Central memory CD4-positive, alpha-beta T cell (primary cell): Measurements from ENCODE around the gene KLK3.

Experiments
- DNase-seq: peaks from one replicate; pipeline ENCODE4 v3.0.0; 2022

The KLK3 gene

GRCh38 chr19:50832666-50833065 lies 22.0 kb upstream of the KLK3 start:
- no peak for DNase-seq

GRCh38 chr19:50833117-50833801 lies 21.5 kb upstream of the KLK3 start, which contains the start of gene KLK15:
Gene KLK15, minus strand, starts transcription at chr19:50833574. Its CDS starts 2,082 bp downstream, at chr19:50831492.
- DNase-seq: no peak

- no peak for DNase-seq
Observed at GRCh38 chr19:50833802-50834167, 20.9 kb upstream of the KLK3 start.

- no peak for DNase-seq
Observed at GRCh38 chr19:50835103-50835784, 19.5 kb upstream of the KLK3 start.

GRCh38 chr19:50835785-50836542 lies 18.8 kb upstream of the KLK3 start:
- peak; percentile 47 for DNase-seq

GRCh38 chr19:50836543-50837195 lies 18.0 kb upstream of the KLK3 start:
- no peak for DNase-seq

- no peak for DNase-seq
Observed at GRCh38 chr19:50837300-50837699, 17.4 kb upstream of the KLK3 start.

- DNase-seq: no peak
Observed at GRCh38 chr19:50838239-50838638, 16.5 kb upstream of the KLK3 start.

- DNase-seq: no peak
Observed at GRCh38 chr19:50839712-50840655, 14.7 kb upstream of the KLK3 start.

- no peak for DNase-seq
Observed at GRCh38 chr19:50842130-50842529, 12.6 kb upstream of the KLK3 start.

- DNase-seq: no peak
Observed at GRCh38 chr19:50843205-50843604, 11.5 kb upstream of the KLK3 start.

GRCh38 chr19:50843701-50844221 lies 11.0 kb upstream of the KLK3 start:
- no peak for DNase-seq

- DNase-seq: no peak
Observed at GRCh38 chr19:50844296-50844935, 10.3 kb upstream of the KLK3 start.

- DNase-seq: no peak
Observed at GRCh38 chr19:50850738-50851137, 4.0 kb upstream of the KLK3 start.

- no peak for DNase-seq
Observed at GRCh38 chr19:50851620-50852019, 3.1 kb upstream of the KLK3 start.

GRCh38 chr19:50857366-50857765 lies 2.7 kb downstream of the KLK3 start:
- no peak for DNase-seq

GRCh38 chr19:50858886-50859285 lies 4.2 kb downstream of the KLK3 start:
- no peak for DNase-seq

GRCh38 chr19:50859849-50860248 lies 5.1 kb downstream of the KLK3 start:
- no peak for DNase-seq

- no peak for DNase-seq
Observed at GRCh38 chr19:50861010-50861409, 6.3 kb downstream of the KLK3 start.

- no peak for DNase-seq
Observed at GRCh38 chr19:50861496-50862286, 7.0 kb downstream of the KLK3 start.
